ENCODE results near the gene CFAP46.
"Not testable (repeated sequence)": the region's sequence is repeated elsewhere in the genome, so short reads cannot be mapped to it uniquely, and the experiment has no call there.

The CFAP46 gene

DNA sequence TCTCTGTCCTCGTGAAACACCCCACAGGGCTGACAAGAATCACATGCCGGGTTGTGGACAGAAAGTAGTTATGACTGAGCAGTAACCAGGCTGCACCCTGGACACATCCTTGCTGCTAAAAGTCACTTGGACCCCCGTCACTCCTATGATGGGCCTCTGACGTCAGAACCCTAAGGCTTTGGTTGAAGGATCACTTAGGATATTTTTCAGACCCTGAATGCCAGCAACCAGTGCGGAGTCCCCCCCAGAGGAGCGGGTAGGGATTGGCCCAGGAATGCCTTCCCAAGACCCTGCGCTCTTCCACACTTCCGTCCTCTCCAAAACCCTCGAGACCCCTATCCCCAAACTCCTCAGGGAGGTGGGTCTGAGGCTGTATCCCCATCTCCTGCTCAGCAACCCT, 52.1 kb downstream of the CFAP46 start:
- Histone ChIP-seq H3K9me3 (ENCODE audit: control insufficient read depth in 2 of 2, low read length in 2 of 2) (no peaks in the 10 kb centered on the region), H3K27ac (ENCODE audit: low read length) (no peak overlapping the region), H3K9ac (ENCODE audit: low read length in 2 of 2) (no peak overlapping the region), H3K27me3 (ENCODE audit: control insufficient read depth in 1 of 2, insufficient read depth in 2 of 2, low read length in 2 of 2) (peaks cover 0 to 3% of the 10 kb centered on the region in 2 donors), H3K4me1 (ENCODE audit: control insufficient read depth, insufficient read depth, low read length) (peaks cover 15% of the 10 kb centered on the region), H3K4me3 (ENCODE audit: low read length in 2 of 2) (no peak overlapping the region), H3K36me3 (ENCODE audit: control insufficient read depth in 2 of 2, insufficient read depth in 2 of 2, low read length in 2 of 2) (no peaks in the 10 kb centered on the region)

DNA sequence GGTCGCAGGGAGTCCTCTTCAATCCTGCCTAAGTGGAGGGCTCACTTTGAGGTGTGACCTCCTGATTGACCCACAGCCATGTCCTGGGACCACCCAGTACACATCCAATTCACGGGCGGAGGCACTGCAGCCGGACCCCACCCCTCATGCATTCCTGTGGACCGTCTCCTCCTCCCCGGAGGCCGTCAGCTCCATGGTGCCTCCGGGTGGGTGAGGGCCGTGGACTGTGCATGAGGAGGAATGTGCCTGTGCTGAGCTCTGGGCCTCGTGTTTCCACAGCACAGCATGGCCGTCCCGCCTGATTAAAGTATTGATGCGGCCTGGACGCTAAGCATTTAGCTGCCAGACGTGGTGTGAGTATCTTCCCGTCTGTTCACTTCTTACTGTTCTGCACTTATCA, 52.8 kb downstream of the CFAP46 start:
- Histone ChIP-seq H3K27me3 (ENCODE audit: control insufficient read depth in 1 of 2, insufficient read depth in 2 of 2, low read length in 2 of 2) (peaks cover 0 to 3% of the 10 kb centered on the region in 2 donors), H3K4me1 (ENCODE audit: control insufficient read depth, insufficient read depth, low read length) (peaks cover 15% of the 10 kb centered on the region), H3K36me3 (ENCODE audit: control insufficient read depth in 2 of 2, insufficient read depth in 2 of 2, low read length in 2 of 2) (no peaks in the 10 kb centered on the region), H3K27ac (ENCODE audit: low read length) (no peak overlapping the region), H3K9me3 (ENCODE audit: control insufficient read depth in 2 of 2, low read length in 2 of 2) (no peaks in the 10 kb centered on the region), H3K4me3 (ENCODE audit: low read length in 2 of 2) (no peak overlapping the region), H3K9ac (ENCODE audit: low read length in 2 of 2) (no peak overlapping the region)

DNA sequence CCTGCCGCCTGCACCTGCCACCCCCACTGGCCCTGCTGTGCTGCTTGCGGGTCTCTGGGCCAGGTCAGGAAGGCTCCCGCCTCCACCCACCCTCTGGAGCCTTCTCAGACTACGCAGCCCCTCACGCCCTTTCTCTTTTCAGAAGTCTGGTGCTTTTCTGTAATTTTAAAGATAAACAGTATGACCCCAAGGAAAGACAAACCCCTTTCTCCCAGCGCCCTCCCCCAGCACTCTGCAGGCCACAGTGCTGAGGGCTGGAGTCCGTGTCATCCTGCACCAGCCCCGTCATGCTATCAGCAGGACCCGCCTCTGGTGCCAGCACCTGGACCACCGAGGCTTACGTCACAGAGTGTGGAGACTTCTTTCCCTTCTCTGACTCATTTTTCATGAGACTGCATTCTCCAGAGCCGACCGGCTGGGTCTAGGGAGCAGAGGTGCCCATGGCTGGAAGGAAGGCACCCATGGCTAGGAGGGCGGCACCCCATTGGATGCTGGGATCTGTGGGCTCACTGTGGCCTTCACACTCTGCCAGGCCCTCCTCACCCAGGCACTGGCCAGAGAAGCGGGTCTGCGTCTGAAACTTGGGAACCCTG, 53.4 kb downstream of the CFAP46 start:
- peaks cover 0 to 3% of the 10 kb centered on the region in 2 donors for H3K27me3 ChIP-seq (ENCODE audit: control insufficient read depth in 1 of 2, insufficient read depth in 2 of 2, low read length in 2 of 2)
- H3K27ac ChIP-seq (ENCODE audit: low read length), result no peak overlapping the region
- H3K9me3 ChIP-seq (ENCODE audit: control insufficient read depth in 2 of 2, low read length in 2 of 2), result no peaks in the 10 kb centered on the region
- no peaks in the 10 kb centered on the region for H3K36me3 ChIP-seq (ENCODE audit: control insufficient read depth in 2 of 2, insufficient read depth in 2 of 2, low read length in 2 of 2)
- H3K4me3 ChIP-seq (ENCODE audit: low read length in 2 of 2), result no peak overlapping the region
- H3K9ac ChIP-seq (ENCODE audit: low read length in 2 of 2), result no peak overlapping the region
- H3K4me1 ChIP-seq (ENCODE audit: control insufficient read depth, insufficient read depth, low read length), result peaks cover 15% of the 10 kb centered on the region

GRCh38 chr10:132888446-132888845, 53.9 kb downstream of the CFAP46 start:
- H3K36me3 ChIP-seq (ENCODE audit: control insufficient read depth in 2 of 2, insufficient read depth in 2 of 2, low read length in 2 of 2); H3K27me3 ChIP-seq (ENCODE audit: control insufficient read depth in 1 of 2, insufficient read depth in 2 of 2, low read length in 2 of 2); H3K27ac ChIP-seq (ENCODE audit: low read length): not testable (repeated sequence)

GRCh38 chr10:132886211-132887099, 55.9 kb downstream of the CFAP46 start:
- Histone ChIP-seq H3K27ac (ENCODE audit: low read length) (no peak overlapping the region), H3K9me3 (ENCODE audit: control insufficient read depth in 2 of 2, low read length in 2 of 2) (no peaks in the 10 kb centered on the region), H3K4me3 (ENCODE audit: low read length in 2 of 2) (no peak overlapping the region), H3K9ac (ENCODE audit: low read length in 2 of 2) (no peak overlapping the region), H3K4me1 (ENCODE audit: control insufficient read depth, insufficient read depth, low read length) (peaks cover 5% of the 10 kb centered on the region), H3K27me3 (ENCODE audit: control insufficient read depth in 1 of 2, insufficient read depth in 2 of 2, low read length in 2 of 2) (no peaks in the 10 kb centered on the region), H3K36me3 (ENCODE audit: control insufficient read depth in 2 of 2, insufficient read depth in 2 of 2, low read length in 2 of 2) (no peaks in the 10 kb centered on the region)

More at GRCh38 chr10:132888446-132888845, 53.9 kb downstream of the CFAP46 start:
- H3K4me1 ChIP-seq (ENCODE audit: control insufficient read depth, insufficient read depth, low read length), result peaks cover 15% of the 10 kb centered on the region
- H3K4me3 ChIP-seq (ENCODE audit: low read length in 2 of 2); H3K9ac ChIP-seq (ENCODE audit: low read length in 2 of 2); H3K9me3 ChIP-seq (ENCODE audit: control insufficient read depth in 2 of 2, low read length in 2 of 2): not testable (repeated sequence)

GRCh38 chr10:132885451-132886210, 56.7 kb downstream of the CFAP46 start:
- Histone ChIP-seq H3K36me3 (ENCODE audit: control insufficient read depth in 2 of 2, insufficient read depth in 2 of 2, low read length in 2 of 2) (no peaks in the 10 kb centered on the region), H3K27ac (ENCODE audit: low read length) (no peak overlapping the region)

DNA sequence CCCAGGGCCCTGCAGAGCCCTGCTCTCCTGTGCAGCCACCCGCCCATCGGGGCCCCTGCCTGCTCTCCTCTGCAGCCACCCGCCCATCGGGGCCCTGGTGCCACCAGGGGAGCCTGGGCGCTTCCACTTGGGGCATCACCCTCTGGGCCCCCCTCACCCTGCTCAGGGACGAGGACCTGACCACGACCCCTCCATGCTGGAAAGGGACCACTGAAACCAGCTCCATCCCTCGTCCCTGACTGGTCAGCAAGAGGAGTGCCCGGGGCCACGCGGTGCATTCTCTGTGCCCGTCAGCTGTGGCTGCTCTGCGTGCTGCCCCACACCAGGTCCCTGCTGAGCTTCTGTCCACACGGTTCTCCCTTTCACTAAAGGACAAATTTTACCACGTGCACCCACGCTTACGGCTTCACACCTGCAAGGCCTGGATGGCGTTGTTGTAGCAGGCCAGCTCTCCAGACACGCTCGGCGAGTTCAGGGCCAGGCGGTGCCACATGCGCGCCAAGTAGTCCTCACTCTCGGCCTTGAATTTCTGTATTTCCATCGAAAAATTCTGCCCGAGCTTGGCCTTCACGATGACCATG, 57.6 kb downstream of the CFAP46 start:
- Histone ChIP-seq H3K9me3 (ENCODE audit: control insufficient read depth in 2 of 2, low read length in 2 of 2) (no peaks in the 10 kb centered on the region), H3K36me3 (ENCODE audit: control insufficient read depth in 2 of 2, insufficient read depth in 2 of 2, low read length in 2 of 2) (no peaks in the 10 kb centered on the region), H3K27ac (ENCODE audit: low read length) (no peak overlapping the region), H3K9ac (ENCODE audit: low read length in 2 of 2) (no peak overlapping the region), H3K27me3 (ENCODE audit: control insufficient read depth in 1 of 2, insufficient read depth in 2 of 2, low read length in 2 of 2) (peaks cover 0 to 2% of the 10 kb centered on the region in 2 donors), H3K4me1 (ENCODE audit: control insufficient read depth, insufficient read depth, low read length) (no peaks in the 10 kb centered on the region), H3K4me3 (ENCODE audit: low read length in 2 of 2) (no peak overlapping the region)

More at GRCh38 chr10:132885451-132886210, 56.7 kb downstream of the CFAP46 start:
- H3K27me3 ChIP-seq (ENCODE audit: control insufficient read depth in 1 of 2, insufficient read depth in 2 of 2, low read length in 2 of 2), result no peaks in the 10 kb centered on the region
- no peak overlapping the region for H3K4me3 ChIP-seq (ENCODE audit: low read length in 2 of 2)
- no peaks in the 10 kb centered on the region for H3K4me1 ChIP-seq (ENCODE audit: control insufficient read depth, insufficient read depth, low read length)
- no peaks in the 10 kb centered on the region for H3K9me3 ChIP-seq (ENCODE audit: control insufficient read depth in 2 of 2, low read length in 2 of 2)
- no peak overlapping the region for H3K9ac ChIP-seq (ENCODE audit: low read length in 2 of 2)

DNA sequence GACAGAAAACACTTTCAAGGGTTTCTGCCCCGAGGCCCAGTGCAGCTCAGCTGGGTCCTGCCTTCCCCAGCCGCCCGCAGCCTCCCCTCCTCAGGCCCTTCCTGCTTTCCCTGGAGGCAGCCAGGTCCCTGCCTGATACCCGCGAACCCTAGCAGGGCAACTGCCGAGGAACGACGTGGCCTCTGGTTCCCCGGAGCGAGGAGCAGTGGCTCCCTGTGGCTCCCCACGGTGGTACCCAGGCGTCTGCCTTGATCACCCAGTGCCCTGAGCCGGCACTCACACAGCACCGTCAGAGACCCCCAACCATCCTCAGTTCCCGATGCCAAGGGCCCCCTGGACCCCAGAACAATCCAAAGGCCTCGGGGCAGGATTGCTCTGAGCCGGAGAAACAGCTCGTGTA, 58.3 kb downstream of the CFAP46 start:
- Histone ChIP-seq H3K9ac (ENCODE audit: low read length in 2 of 2) (no peak overlapping the region), H3K4me3 (ENCODE audit: low read length in 2 of 2) (no peak overlapping the region), H3K27ac (ENCODE audit: low read length) (no peak overlapping the region), H3K36me3 (ENCODE audit: control insufficient read depth in 2 of 2, insufficient read depth in 2 of 2, low read length in 2 of 2) (no peaks in the 10 kb centered on the region), H3K4me1 (ENCODE audit: control insufficient read depth, insufficient read depth, low read length) (no peaks in the 10 kb centered on the region), H3K9me3 (ENCODE audit: control insufficient read depth in 2 of 2, low read length in 2 of 2) (no peaks in the 10 kb centered on the region), H3K27me3 (ENCODE audit: control insufficient read depth in 1 of 2, insufficient read depth in 2 of 2, low read length in 2 of 2) (peaks cover 0 to 2% of the 10 kb centered on the region in 2 donors)

DNA sequence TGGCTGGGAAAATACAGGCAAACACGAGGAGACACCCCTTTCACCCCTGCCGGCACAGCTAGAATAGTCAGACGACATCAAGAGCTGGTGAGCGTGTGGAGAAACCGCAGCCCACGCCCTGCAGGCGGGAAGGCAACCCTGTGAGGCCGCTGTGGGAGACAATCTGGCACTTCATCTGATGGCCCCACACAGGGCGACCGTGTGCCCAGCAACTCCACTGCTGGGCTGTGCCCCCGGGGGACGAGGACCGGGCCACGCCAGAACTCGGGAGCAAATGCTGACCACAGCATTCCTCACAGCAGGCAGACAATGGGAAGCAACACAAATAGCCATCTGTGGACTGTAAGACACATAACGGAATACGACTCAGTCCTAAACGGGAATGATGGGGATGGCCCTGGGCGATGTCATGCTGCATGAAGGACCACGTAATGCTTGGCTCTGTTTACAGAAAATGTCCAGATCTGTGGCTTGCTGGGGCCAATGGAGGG, 58.9 kb downstream of the CFAP46 start:
- H3K27ac ChIP-seq (ENCODE audit: low read length), result no peak overlapping the region
- H3K27me3 ChIP-seq (ENCODE audit: control insufficient read depth in 1 of 2, insufficient read depth in 2 of 2, low read length in 2 of 2), result peaks cover 2 to 4% of the 10 kb centered on the region in 2 donors
- H3K9ac ChIP-seq (ENCODE audit: low read length in 2 of 2), result no peak overlapping the region
- no peaks in the 10 kb centered on the region for H3K9me3 ChIP-seq (ENCODE audit: control insufficient read depth in 2 of 2, low read length in 2 of 2)
- no peaks in the 10 kb centered on the region for H3K36me3 ChIP-seq (ENCODE audit: control insufficient read depth in 2 of 2, insufficient read depth in 2 of 2, low read length in 2 of 2)
- H3K4me3 ChIP-seq (ENCODE audit: low read length in 2 of 2), result no peak overlapping the region
- H3K4me1 ChIP-seq (ENCODE audit: control insufficient read depth, insufficient read depth, low read length), result no peaks in the 10 kb centered on the region
